Karpas-422 (cell line): ENCODE data around the gene ZMYND15. TPM values are rescaled to one million over a fixed set of nuclear protein-coding genes. Genes with fewer than 3 reads are reported as not detected.

Experiments used
- DNase-seq: peaks from one replicate; pipeline ENCODE4 v3.0.0-alpha.2; 2015
- H2AFZ ChIP-seq: fragments of 200-600 bp; sonication (generic); 2 replicates; pipeline ENCODE4 v1.6.1; 2014; ENCODE audit warnings: antibody characterized with exemption, low read length, mixed read lengths
- H3K27ac ChIP-seq: fragments of 200-600 bp; sonication (generic); 2 replicates; pipeline ENCODE4 v1.5.1; 2014; ENCODE audit warnings: mild to moderate bottlenecking, low read length, moderate library complexity
- H3K27me3 ChIP-seq: fragments of 200-600 bp; sonication (generic); 2 replicates; pipeline ENCODE4 v1.6.1; 2014; ENCODE audit warnings: low read length, mixed read lengths
- H3K36me3 ChIP-seq: fragments of 200-600 bp; sonication (generic); 2 replicates; pipeline ENCODE4 v1.6.1; 2014; ENCODE audit warnings: low read length, mixed read lengths; ENCODE audit not compliant: insufficient read depth
- H3K4me1 ChIP-seq: fragments of 200-600 bp; sonication (generic); 2 replicates; pipeline ENCODE4 v1.6.1; 2014; ENCODE audit warnings: mild to moderate bottlenecking, low read length, mixed read lengths
- H3K4me2 ChIP-seq: fragments of 200-600 bp; sonication (generic); 2 replicates; pipeline ENCODE4 v1.6.1; 2014; ENCODE audit warnings: low read length, low read depth, mild to moderate bottlenecking; ENCODE audit not compliant: poor library complexity, severe bottlenecking
- H3K4me3 ChIP-seq: fragments of 200-600 bp; sonication (generic); 2 replicates; pipeline ENCODE4 v1.5.1; 2014; ENCODE audit warnings: mild to moderate bottlenecking, antibody characterized with exemption, low read length, mixed read lengths
- H3K79me2 ChIP-seq: fragments of 200-600 bp; sonication (generic); 2 replicates; pipeline ENCODE4 v1.6.1; 2014; ENCODE audit warnings: mild to moderate bottlenecking, low read length, mixed read lengths
- H3K9ac ChIP-seq: fragments of 200-600 bp; sonication (generic); 2 replicates; pipeline ENCODE4 v1.6.0; 2014; ENCODE audit warnings: low read length
- H3K9me2 ChIP-seq: fragments of 200-600 bp; sonication (generic), shearing (Covaris generic); replicated peaks from 2 replicates; pipeline ENCODE4 v1.6.0; 2014; ENCODE audit warnings: mild to moderate bottlenecking, low read length, moderate library complexity; ENCODE audit not compliant: insufficient read depth
- H3K9me3 ChIP-seq: fragments of 300-700, 200-600 bp; sonication (generic); 2 replicates; pipeline ENCODE4 v1.6.1; 2014; ENCODE audit warnings: low read length, mixed read lengths
- H4K20me1 ChIP-seq: fragments of 200-600 bp; sonication (generic); 2 replicates; pipeline ENCODE4 v1.6.1; 2014; ENCODE audit warnings: mild to moderate bottlenecking, antibody characterized with exemption, low read length, low read depth; ENCODE audit not compliant: insufficient read depth
- total RNA-seq: library from RNA; depleted of rRNA; stranded (reverse); fragments of >200 nt; shearing (Covaris generic); gene quantifications from 2 replicates; pipeline ENCODE4 v1.2.3, GENCODE V29; 2014; ENCODE audit warnings: low replicate concordance

ZMYND15 gene
- total RNA-seq, 1 experiment from 2014 or later, result not detected

DNA sequence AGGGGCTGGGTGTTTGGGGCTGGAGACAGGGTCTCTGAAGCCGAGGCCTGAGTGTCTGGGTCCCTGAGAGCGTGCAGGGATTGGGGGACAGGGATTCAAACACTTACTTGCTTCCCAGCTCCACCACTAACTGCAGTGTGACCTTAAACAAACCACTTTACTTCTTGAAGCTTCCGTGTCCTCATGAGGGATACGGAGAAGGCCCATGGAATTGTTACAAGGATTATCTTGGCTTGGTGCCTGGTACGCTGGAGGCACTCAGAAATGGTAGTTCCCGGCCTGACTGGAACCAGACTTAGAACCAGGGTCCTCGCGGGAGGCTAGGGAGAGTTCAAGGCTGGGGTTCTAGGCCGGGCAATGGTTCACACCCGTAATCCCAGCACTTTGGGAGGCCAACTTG, 3.0 kb downstream of the ZMYND15 start:
- Histone ChIP-seq H3K9me2 (no peaks in the 10 kb centered on the region), H4K20me1 (no peaks in the 10 kb centered on the region), H3K27ac (no peak overlapping the region), H3K36me3 (no peaks in the 10 kb centered on the region), H3K79me2 (no peaks in the 10 kb centered on the region), H3K9me3 (no peaks in the 10 kb centered on the region), H3K9ac (no peak overlapping the region), H3K4me1 (peaks cover 14% of the 10 kb centered on the region), H2AFZ (no peak overlapping the region), H3K27me3 (peaks cover 4% of the 10 kb centered on the region; the same call in 1 of the 2 replicates), H3K4me2 (no peak overlapping the region), H3K4me3 (no peak overlapping the region)
- no peak for DNase-seq

DNA sequence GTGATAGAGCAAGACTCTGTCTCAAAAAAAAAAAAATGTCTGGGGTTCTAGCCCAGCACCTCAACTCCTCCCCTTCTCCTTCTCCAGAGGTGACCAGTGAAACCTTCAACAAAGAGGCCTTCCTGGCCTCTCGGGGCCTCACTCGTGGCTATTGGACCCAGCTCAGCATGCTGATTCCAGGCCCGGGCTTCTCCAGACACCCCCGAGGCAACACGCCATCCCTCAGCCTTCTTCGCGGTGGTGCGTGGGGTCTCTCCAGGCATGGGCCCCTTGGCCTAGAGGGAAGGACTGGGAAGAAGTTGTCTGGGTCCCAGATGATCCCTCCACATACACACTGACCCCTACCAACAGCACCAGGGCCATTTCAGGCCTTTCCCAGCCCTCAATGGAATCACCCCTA, 3.6 kb downstream of the ZMYND15 start:
- no peaks in the 10 kb centered on the region for H3K79me2 ChIP-seq
- H4K20me1 ChIP-seq, result no peaks in the 10 kb centered on the region
- H3K4me1 ChIP-seq, result peaks cover 14% of the 10 kb centered on the region
- no peak for DNase-seq
- H3K27ac ChIP-seq, result no peak overlapping the region
- no peak overlapping the region for H3K4me3 ChIP-seq
- H2AFZ ChIP-seq, result no peak overlapping the region
- no peaks in the 10 kb centered on the region for H3K9me2 ChIP-seq
- no peak overlapping the region for H3K4me2 ChIP-seq
- peaks cover 4% of the 10 kb centered on the region; the same call in 1 of the 2 replicates for H3K27me3 ChIP-seq
- H3K9me3 ChIP-seq, result no peaks in the 10 kb centered on the region
- no peak overlapping the region for H3K9ac ChIP-seq
- H3K36me3 ChIP-seq, result no peaks in the 10 kb centered on the region

DNA sequence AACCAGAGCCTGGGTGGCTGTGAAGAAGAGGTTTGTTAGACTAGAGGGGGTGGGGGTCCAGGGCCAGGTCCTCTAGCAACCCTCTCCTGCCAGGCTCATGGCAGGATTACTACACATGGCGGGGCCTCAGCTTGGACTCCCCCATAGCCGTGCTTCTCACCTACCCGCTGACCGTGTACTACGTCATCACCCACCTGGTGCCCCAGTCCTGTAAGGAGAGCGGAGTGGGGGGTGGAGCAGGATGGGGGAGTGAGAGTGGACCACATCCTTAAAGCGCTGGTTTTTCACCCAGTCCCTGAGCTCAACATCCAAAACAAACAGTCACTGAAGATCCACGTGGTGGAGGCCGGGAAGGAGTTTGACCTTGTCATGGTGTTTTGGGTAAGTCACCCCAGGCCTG, 4.3 kb downstream of the ZMYND15 start:
- Histone ChIP-seq H3K4me1 (peaks cover 13% of the 10 kb centered on the region), H3K27me3 (peaks cover 4% of the 10 kb centered on the region; the same call in 1 of the 2 replicates), H3K27ac (no peak overlapping the region), H3K9ac (no peak overlapping the region), H3K9me3 (no peaks in the 10 kb centered on the region), H4K20me1 (no peaks in the 10 kb centered on the region), H3K79me2 (no peaks in the 10 kb centered on the region), H3K36me3 (no peaks in the 10 kb centered on the region), H3K4me3 (no peak overlapping the region), H3K4me2 (no peak overlapping the region), H2AFZ (no peak overlapping the region), H3K9me2 (no peaks in the 10 kb centered on the region)
- DNase-seq, result no peak

DNA sequence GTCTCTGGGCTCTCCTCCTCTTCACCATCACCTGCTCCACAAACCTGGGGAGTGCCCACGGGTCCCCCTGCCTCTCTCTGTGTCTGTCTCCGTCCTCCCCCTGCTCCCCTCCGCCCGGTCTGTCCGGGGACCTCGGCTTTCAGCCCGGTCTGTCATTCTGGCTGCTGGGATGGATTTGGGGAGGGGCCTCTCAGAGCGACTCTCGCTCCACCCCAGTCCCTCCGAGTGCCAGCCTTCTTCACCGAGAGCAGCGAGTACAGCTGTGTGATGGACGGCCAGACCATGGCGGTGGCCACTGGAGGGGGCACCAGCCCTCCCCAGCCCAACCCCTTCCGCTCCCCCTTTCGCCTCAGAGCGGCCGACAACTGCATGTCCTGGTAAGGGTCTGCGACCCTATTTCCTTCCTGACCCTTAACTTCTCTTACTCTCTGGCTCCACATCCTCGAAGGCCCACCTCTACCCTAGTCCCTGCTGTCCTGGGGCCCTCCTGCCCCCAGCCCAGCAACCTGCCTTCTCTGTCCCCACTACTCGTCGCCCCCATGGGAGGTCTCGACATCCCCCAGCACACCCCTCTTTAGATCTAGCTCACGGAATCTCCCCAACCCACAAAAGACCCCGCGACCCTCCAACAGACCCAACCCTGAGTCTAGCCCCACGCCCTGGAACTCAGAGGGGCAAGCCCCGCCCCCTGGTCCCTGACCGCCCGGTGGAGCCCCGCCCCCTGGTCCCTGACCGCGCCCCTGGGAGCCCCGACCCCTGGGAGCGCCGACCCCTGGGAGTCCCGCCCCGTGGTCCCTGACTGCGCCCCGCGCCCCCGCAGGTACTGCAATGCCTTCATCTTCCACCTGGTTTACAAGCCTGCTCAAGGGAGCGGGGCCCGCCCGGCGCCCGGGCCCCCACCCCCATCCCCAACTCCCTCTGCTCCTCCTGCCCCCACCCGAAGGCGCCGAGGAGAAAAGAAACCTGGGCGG, 5.7 kb downstream of the ZMYND15 start:
- Histone ChIP-seq H3K4me3 (no peak overlapping the region), H3K27me3 (no peaks in the 10 kb centered on the region), H2AFZ (no peak overlapping the region), H3K4me2 (no peak overlapping the region), H3K4me1 (peaks cover under 1% of the 10 kb centered on the region), H4K20me1 (no peaks in the 10 kb centered on the region), H3K9ac (no peak overlapping the region), H3K27ac (no peak overlapping the region), H3K79me2 (no peaks in the 10 kb centered on the region), H3K36me3 (no peaks in the 10 kb centered on the region), H3K9me2 (no peaks in the 10 kb centered on the region), H3K9me3 (no peaks in the 10 kb centered on the region)
- DNase-seq, result no peak

DNA sequence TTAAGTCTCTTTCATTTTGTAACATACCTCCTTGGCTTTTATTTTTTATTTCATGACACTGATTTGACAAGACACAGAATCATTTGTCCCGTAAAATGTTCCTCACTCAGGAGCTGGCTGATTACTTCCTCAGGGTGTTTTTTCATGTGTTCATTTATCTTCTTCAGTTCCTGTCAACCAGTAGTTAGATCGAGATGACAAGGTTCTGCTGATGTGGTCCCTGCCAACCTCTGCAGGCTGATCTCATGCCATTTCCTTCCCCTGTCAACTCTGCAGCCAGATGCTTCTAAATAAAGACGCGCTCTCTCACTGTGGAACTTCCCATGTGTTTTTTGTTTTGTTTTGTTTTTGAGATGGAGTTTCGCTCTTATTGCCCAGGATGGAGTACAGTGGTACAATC, 8.2 kb downstream of the ZMYND15 start:
- Histone ChIP-seq H3K4me1 (no peaks in the 10 kb centered on the region), H3K9me3 (no peaks in the 10 kb centered on the region), H3K4me3 (no peak overlapping the region), H2AFZ (no peak overlapping the region), H3K27ac (no peak overlapping the region), H3K27me3 (no peaks in the 10 kb centered on the region), H3K36me3 (no peaks in the 10 kb centered on the region), H3K9ac (no peak overlapping the region), H3K9me2 (no peaks in the 10 kb centered on the region), H3K4me2 (no peak overlapping the region), H4K20me1 (no peaks in the 10 kb centered on the region), H3K79me2 (no peaks in the 10 kb centered on the region)
- no peak for DNase-seq

DNA sequence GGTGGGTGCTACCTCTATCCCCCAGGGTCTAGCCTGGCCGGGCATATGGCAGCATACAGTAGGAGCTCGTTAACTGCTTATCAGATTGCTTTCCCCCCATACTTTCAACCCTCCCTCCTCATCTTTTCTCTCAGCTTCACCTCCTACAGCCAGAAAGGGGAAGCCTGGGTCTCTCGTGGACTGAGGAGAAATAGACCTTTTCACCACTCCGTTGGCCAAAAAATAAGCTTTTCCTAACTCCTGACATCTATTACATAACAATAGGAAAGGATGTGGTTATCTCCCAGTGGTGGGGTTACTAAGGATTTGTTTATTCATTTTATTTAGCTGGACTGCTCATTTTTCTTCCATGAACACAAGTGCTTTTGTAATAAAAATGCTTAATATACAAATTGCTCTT, 9.1 kb downstream of the ZMYND15 start:
- no peaks in the 10 kb centered on the region for H3K9me2 ChIP-seq
- H3K4me1 ChIP-seq, result no peaks in the 10 kb centered on the region
- no peaks in the 10 kb centered on the region for H3K27me3 ChIP-seq
- H4K20me1 ChIP-seq, result no peaks in the 10 kb centered on the region
- H3K79me2 ChIP-seq, result no peaks in the 10 kb centered on the region
- H3K4me2 ChIP-seq, result no peak overlapping the region
- no peak overlapping the region for H3K27ac ChIP-seq
- no peak overlapping the region for H3K9ac ChIP-seq
- no peak overlapping the region for H2AFZ ChIP-seq
- DNase-seq, result no peak
- no peaks in the 10 kb centered on the region for H3K9me3 ChIP-seq
- no peaks in the 10 kb centered on the region for H3K36me3 ChIP-seq
- no peak overlapping the region for H3K4me3 ChIP-seq

DNA sequence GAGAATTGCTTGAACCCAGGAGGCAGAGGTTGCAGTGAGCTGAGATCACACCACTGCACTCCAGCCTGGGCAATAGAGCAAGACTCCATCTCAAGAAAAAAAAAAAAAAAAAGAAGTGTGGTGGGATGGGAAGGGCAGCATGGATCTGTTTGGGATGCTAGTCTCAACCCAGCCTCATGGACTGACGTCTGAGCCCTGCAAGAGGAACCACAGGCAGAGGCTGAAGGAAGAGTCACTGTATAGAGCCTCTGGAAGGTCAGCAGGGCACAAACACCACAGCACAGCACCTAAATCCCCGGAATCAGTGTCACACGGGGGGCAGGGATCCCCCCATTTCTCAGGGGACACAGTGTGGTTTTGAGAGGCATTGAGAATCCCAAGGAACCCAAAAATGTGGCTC, 11.0 kb downstream of the ZMYND15 start:
- H3K36me3 ChIP-seq, result no peaks in the 10 kb centered on the region
- DNase-seq, result no peak
- H3K27me3 ChIP-seq, result no peaks in the 10 kb centered on the region
- no peak overlapping the region for H2AFZ ChIP-seq
- no peaks in the 10 kb centered on the region for H3K9me2 ChIP-seq
- H3K79me2 ChIP-seq, result no peaks in the 10 kb centered on the region
- H3K4me3 ChIP-seq, result no peak overlapping the region
- H3K27ac ChIP-seq, result no peak overlapping the region
- H4K20me1 ChIP-seq, result no peaks in the 10 kb centered on the region
- no peaks in the 10 kb centered on the region for H3K4me1 ChIP-seq
- no peaks in the 10 kb centered on the region for H3K9me3 ChIP-seq
- no peak overlapping the region for H3K4me2 ChIP-seq
- no peak overlapping the region for H3K9ac ChIP-seq

DNA sequence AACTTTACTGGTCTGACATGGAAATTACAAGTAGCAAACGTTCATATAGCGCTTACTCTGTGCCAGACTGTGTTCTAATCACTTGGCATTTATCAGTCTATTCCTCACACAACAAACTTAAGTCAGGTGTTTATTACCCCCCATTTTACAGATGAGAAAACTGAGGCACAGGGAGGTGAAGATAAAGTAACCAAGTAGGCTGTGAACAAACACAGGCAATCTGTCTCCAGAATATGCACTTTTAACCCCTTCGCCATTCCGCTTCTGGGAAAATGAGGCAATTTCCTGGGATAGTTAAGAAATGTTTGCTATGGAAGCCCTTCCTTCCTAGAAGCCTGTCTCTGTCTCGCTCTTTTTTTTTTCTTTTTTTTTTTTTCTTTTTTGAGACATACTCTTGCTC, 12.3 kb downstream of the ZMYND15 start:
- Histone ChIP-seq H3K79me2 (no peaks in the 10 kb centered on the region), H2AFZ (no peak overlapping the region), H3K27me3 (no peaks in the 10 kb centered on the region), H3K4me2 (no peak overlapping the region), H3K9ac (no peak overlapping the region), H4K20me1 (no peaks in the 10 kb centered on the region), H3K4me1 (no peaks in the 10 kb centered on the region), H3K4me3 (no peak overlapping the region), H3K9me3 (no peaks in the 10 kb centered on the region), H3K9me2 (no peaks in the 10 kb centered on the region), H3K27ac (no peak overlapping the region), H3K36me3 (no peaks in the 10 kb centered on the region)
- no peak for DNase-seq
